ENCODE measurements around the gene OGDHL.

OGDHL gene

GRCh38 chr10:49700997-49701396 is 61.1 kb downstream of the OGDHL start:
- TF ChIP-seq TAF1 (IDR thresholded peaks at IDR 0.05; ENCODE audit: borderline replicate concordance, low read depth, low read length) (no peak), POLR2AphosphoS5 (IDR thresholded peaks at IDR 0.05; ENCODE audit: low read depth, low read length) (no peak), POLR2A (IDR thresholded peaks at IDR 0.05; ENCODE audit: low read depth, low read length) (no peak)
- no peak for FAIRE-seq
- DNase-seq (ENCODE audit: insufficient read length): no peak

DNA sequence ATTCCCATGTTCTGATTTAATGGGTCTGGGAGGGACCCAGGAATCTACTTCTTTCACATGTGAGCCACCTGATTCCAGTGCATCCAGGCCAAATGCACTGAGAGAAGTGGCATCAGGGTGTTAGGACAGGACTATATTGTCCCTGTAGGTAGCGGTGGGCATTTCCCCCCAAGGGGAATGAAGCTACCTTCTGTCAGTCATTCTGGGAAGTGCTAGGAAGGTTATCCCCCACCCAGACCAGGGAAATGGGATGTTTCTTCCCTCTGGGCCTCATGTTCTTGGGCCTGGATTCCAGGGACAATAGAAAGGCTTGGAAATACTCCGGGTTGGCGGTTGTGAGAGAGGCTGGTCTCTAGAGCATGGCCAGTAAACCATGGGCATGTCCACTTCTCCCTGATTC is 61.9 kb downstream of the OGDHL start:
- DNase-seq (ENCODE audit: insufficient read length) (no peak), FAIRE-seq (no peak)
- no peak for TF ChIP-seq POLR2A (IDR thresholded peaks at IDR 0.05; ENCODE audit: low read depth, low read length)
- TF ChIP-seq TAF1 (IDR thresholded peaks at IDR 0.05; ENCODE audit: borderline replicate concordance, low read depth, low read length): no peak
- no peak for TF ChIP-seq POLR2AphosphoS5 (IDR thresholded peaks at IDR 0.05; ENCODE audit: low read depth, low read length)

DNA sequence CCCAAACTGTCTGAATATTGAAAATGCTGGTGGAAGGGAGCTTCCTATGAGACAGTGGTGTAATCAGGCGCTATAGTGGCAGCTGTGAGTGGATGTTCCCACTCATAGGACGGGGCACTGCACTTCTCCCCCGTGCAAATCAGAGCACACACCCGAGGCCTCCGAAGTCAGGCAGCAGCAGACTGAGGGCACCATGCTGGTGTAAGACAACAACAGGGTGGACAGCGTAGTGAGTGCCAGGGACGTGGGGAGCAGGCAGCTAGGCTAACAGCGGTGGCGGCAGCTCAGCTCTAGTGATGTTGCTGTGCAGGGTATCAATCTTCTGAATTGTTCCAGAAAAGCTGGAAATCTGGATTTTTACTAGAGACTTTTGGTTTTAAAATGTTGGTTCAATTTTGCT is 63.4 kb downstream of the OGDHL start:
- TF ChIP-seq POLR2AphosphoS5 (IDR thresholded peaks at IDR 0.05; ENCODE audit: low read depth, low read length) (no peak), TAF1 (IDR thresholded peaks at IDR 0.05; ENCODE audit: borderline replicate concordance, low read depth, low read length) (no peak), POLR2A (IDR thresholded peaks at IDR 0.05; ENCODE audit: low read depth, low read length) (no peak)
- DNase-seq (ENCODE audit: insufficient read length) (no peak), FAIRE-seq (no peak)

DNA sequence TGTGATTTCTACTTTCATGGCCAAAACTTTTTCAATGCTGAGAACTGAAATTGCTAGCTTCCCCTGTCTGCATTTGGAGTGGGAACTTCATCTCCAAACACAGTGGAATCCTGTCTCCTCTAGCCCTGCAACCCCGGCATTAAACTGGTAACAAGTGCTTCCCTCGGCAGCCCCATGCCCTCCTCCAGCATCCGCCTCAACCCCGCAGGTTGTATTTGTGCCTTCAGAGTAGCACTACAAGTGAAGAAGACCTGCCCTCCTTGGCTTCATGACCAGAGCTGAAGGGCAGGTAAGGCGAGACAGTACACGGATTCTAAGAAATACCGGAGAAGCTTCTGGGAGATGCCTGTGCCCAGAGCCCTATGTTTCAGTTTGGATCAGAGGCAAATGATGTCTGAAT is 65.8 kb downstream of the OGDHL start:
- TF ChIP-seq POLR2A (IDR thresholded peaks at IDR 0.05; ENCODE audit: low read depth, low read length): no peak
- TF ChIP-seq POLR2AphosphoS5 (IDR thresholded peaks at IDR 0.05; ENCODE audit: low read depth, low read length): no peak
- no peak for TF ChIP-seq TAF1 (IDR thresholded peaks at IDR 0.05; ENCODE audit: borderline replicate concordance, low read depth, low read length)
- DNase-seq (ENCODE audit: insufficient read length) (no peak), FAIRE-seq (no peak)

- TF ChIP-seq TAF1 (IDR thresholded peaks at IDR 0.05; ENCODE audit: borderline replicate concordance, low read depth, low read length) (no peak), POLR2A (IDR thresholded peaks at IDR 0.05; ENCODE audit: low read depth, low read length) (no peak), POLR2AphosphoS5 (IDR thresholded peaks at IDR 0.05; ENCODE audit: low read depth, low read length) (no peak)
- DNase-seq (ENCODE audit: insufficient read length): no peak
- FAIRE-seq: no peak
Observed at GRCh38 chr10:49694466-49694865, 67.7 kb downstream of the OGDHL start.

GRCh38 chr10:49691588-49691987 is 70.5 kb downstream of the OGDHL start:
- TF ChIP-seq POLR2AphosphoS5 (IDR thresholded peaks at IDR 0.05; ENCODE audit: low read depth, low read length): no peak
- no peak for FAIRE-seq
- DNase-seq (ENCODE audit: insufficient read length): no peak

DNA sequence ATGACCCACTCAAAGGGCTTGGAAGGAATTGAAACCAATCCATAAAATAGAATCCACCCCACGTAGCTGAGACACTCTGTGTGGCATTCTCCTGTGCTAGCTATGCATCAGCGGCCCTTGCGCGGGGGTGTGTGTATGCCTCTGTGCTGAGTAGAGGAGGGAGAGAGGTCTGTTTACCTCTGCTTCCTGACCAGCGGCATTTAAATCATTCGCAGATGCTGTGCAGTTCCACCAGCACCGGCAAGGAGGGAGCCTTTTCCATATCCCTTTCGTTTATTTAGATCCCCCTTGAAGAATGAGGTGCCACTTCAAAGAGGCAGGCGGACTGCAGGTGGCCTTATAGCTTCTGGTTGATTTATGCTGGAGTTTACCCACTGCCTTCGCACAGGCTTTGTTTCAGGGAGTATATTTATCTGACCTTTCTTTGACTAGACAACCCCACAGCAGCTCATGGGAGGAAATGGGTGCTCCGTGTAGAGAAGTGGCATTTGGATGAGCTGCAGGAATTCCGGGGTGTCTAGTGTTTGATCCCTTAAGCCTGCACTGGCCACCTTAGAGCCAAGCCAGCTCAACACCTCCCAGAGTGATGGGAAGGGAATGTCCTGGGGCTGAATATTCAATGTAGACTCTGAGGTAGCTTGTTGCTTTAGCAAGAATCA is 71.3 kb downstream of the OGDHL start:
- no peak for DNase-seq (ENCODE audit: insufficient read length)
- no peak for TF ChIP-seq POLR2A (IDR thresholded peaks at IDR 0.05; ENCODE audit: low read depth, low read length)
- no peak for TF ChIP-seq TAF1 (IDR thresholded peaks at IDR 0.05; ENCODE audit: borderline replicate concordance, low read depth, low read length)
- no peak for TF ChIP-seq POLR2AphosphoS5 (IDR thresholded peaks at IDR 0.05; ENCODE audit: low read depth, low read length)
- no peak for FAIRE-seq

- no peak for FAIRE-seq
- TF ChIP-seq POLR2A (IDR thresholded peaks at IDR 0.05; ENCODE audit: low read depth, low read length) (no peak), POLR2AphosphoS5 (IDR thresholded peaks at IDR 0.05; ENCODE audit: low read depth, low read length) (no peak), TAF1 (IDR thresholded peaks at IDR 0.05; ENCODE audit: borderline replicate concordance, low read depth, low read length) (no peak)
- no peak for DNase-seq (ENCODE audit: insufficient read length)
Observed at GRCh38 chr10:49689882-49690510, 72.1 kb downstream of the OGDHL start.

GRCh38 chr10:49688920-49689319 is 73.2 kb downstream of the OGDHL start:
- no peak for FAIRE-seq
- DNase-seq (ENCODE audit: insufficient read length): no peak

GRCh38 chr10:49688261-49688846 is 73.8 kb downstream of the OGDHL start:
- FAIRE-seq (no peak), DNase-seq (ENCODE audit: insufficient read length) (no peak)
- no peak for TF ChIP-seq POLR2AphosphoS5 (IDR thresholded peaks at IDR 0.05; ENCODE audit: low read depth, low read length)
- TF ChIP-seq TAF1 (IDR thresholded peaks at IDR 0.05; ENCODE audit: borderline replicate concordance, low read depth, low read length): no peak
- no peak for TF ChIP-seq POLR2A (IDR thresholded peaks at IDR 0.05; ENCODE audit: low read depth, low read length)

More at GRCh38 chr10:49688920-49689319, 73.2 kb downstream of the OGDHL start:
- TF ChIP-seq POLR2A (IDR thresholded peaks at IDR 0.05; ENCODE audit: low read depth, low read length) (no peak), TAF1 (IDR thresholded peaks at IDR 0.05; ENCODE audit: borderline replicate concordance, low read depth, low read length) (no peak), POLR2AphosphoS5 (IDR thresholded peaks at IDR 0.05; ENCODE audit: low read depth, low read length) (no peak)

DNA sequence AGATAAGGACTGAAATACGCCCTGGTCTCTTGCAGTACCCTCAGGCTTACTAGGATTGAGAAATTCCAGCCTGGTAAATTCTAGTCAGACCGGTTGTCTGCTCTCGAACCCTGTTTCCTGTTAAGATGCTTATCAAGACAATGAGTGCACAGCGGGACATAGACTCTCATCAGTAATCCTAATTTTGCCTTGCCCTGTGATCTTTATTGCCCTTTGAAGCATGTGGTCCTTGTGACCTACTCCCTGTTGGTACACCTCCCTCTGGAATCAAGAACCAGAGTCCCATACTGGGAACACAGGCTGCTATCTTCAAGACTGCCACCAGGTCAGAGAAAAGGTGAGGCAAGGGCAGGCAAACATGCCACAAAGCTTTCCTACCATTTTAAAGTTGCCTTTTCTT is 75.5 kb downstream of the OGDHL start:
- FAIRE-seq (no peak), DNase-seq (ENCODE audit: insufficient read length) (no peak)
- TF ChIP-seq POLR2A (IDR thresholded peaks at IDR 0.05; ENCODE audit: low read depth, low read length) (no peak), TAF1 (IDR thresholded peaks at IDR 0.05; ENCODE audit: borderline replicate concordance, low read depth, low read length) (no peak), POLR2AphosphoS5 (IDR thresholded peaks at IDR 0.05; ENCODE audit: low read depth, low read length) (no peak)
